ENCODE data around the gene STYX. TPM values are rescaled to one million over a fixed set of nuclear protein-coding genes. Genes with fewer than 3 reads are reported as not detected.

The STYX gene
- total RNA-seq, 4 donors from 2014 or later, result 19.3 to 26.1 (median 22.5) TPM

GRCh38 chr14:52824462-52824861 lies 94.5 kb downstream of the STYX start:
- TF ChIP-seq EP300 (IDR thresholded peaks at IDR 0.05), result no peak
- no peak for TF ChIP-seq CTCF (IDR thresholded peaks at IDR 0.05)
- TF ChIP-seq POLR2AphosphoS5 (IDR thresholded peaks at IDR 0.05), result no peak
- TF ChIP-seq POLR2A (IDR thresholded peaks at IDR 0.05), result no peak
- ATAC-seq, result no peak
- WGBS, 2 donors (ENCODE audit: low coverage in 1 of 2), result 27 to 49% methylated on average over 4 of the region's 4 CpGs
- Histone ChIP-seq H3K4me3 (no peak overlapping the region), H3K27me3 (no peaks in the 10 kb centered on the region), H3K4me1 (peaks cover 0 to 22% (median 0%) of the 10 kb centered on the region in 3 donors), H3K27ac (no peak overlapping the region), H3K36me3 (no peaks in the 10 kb centered on the region), H3K9me3 (no peaks in the 10 kb centered on the region)

Small RNAs within 50 kb of the gene (small RNA-seq; reads per million reads assigned to genes)
- gene AL139317.2, result 0 reads per million in 4 donors

Other genes starting within 250 kb of the STYX start
- gene TXNDC16, start 177.7 kb upstream of the STYX start, total RNA-seq, result 10 to 100 TPM in 3 of 4 donors, 1 to 10 TPM in 1; 7.4 to 18.7 (median 16.0) TPM
- under 1 TPM; 0.12 to 0.54 (median 0.19) TPM for gene GPR137C, start 177.3 kb upstream of the STYX start, total RNA-seq
- 10 to 100 TPM; 41.9 to 55.1 (median 45.3) TPM for gene ERO1A, start 34.6 kb upstream of the STYX start, total RNA-seq
- 100 to 1,000 TPM in 1 of 4 donors, 10 to 100 TPM in 3; 63.1 to 103 (median 74.1) TPM for gene PSMC6, start 23.0 kb upstream of the STYX start, total RNA-seq
- 10 to 100 TPM; 11.1 to 28.9 (median 23.6) TPM for gene GNPNAT1, start 61.4 kb downstream of the STYX start, total RNA-seq
- 100 to 1,000 TPM; 364 to 398 (median 388) TPM for gene FERMT2, start 220.9 kb downstream of the STYX start, total RNA-seq